GF-D8 (cell line): ENCODE measurements around the gene RAB11B.
A peak's percentile ranks its signal among the peaks of the same experiment; 100 is the strongest.
"Not testable (repeated sequence)": the region's sequence is repeated elsewhere in the genome, so short reads cannot be mapped to it uniquely, and the experiment has no call there.

Source experiments
- DNase-seq: peaks from one replicate; lab custom pipeline; 2025; lab: John Stamatoyannopoulos, UW

The RAB11B gene

GRCh38 chr19:8393871-8394250 is 3.7 kb downstream of the RAB11B start:
- no peak for DNase-seq

GRCh38 chr19:8395621-8396082 is 5.5 kb downstream of the RAB11B start:
- no peak for DNase-seq

GRCh38 chr19:8396185-8396562 is 6.0 kb downstream of the RAB11B start:
- no peak for DNase-seq

GRCh38 chr19:8396563-8397203 is 6.5 kb downstream of the RAB11B start:
- no peak for DNase-seq

- DNase-seq, result no peak
Measured at GRCh38 chr19:8397271-8397670, 7.1 kb downstream of the RAB11B start.

- DNase-seq, result no peak
Measured at GRCh38 chr19:8397746-8398310, 7.7 kb downstream of the RAB11B start.

GRCh38 chr19:8398311-8398771 is 8.2 kb downstream of the RAB11B start:
- no peak for DNase-seq

- no peak for DNase-seq
Measured at GRCh38 chr19:8399681-8400188, 9.6 kb downstream of the RAB11B start.

GRCh38 chr19:8401981-8402411 is 11.8 kb downstream of the RAB11B start:
- DNase-seq, result no peak

GRCh38 chr19:8403098-8403819 is 13.1 kb downstream of the RAB11B start:
- no peak for DNase-seq

GRCh38 chr19:8403820-8404109 is 13.6 kb downstream of the RAB11B start:
- no peak for DNase-seq

GRCh38 chr19:8404391-8405151 is 14.4 kb downstream of the RAB11B start:
- no peak for DNase-seq

GRCh38 chr19:8410718-8411117 is 20.6 kb downstream of the RAB11B start:
- not testable (repeated sequence) for DNase-seq

- peak; percentile 86 for DNase-seq
Measured at GRCh38 chr19:8412783-8413628, 22.8 kb downstream of the RAB11B start, which contains the start of gene MARCHF2. Gene MARCHF2, plus strand, starts transcription at chr19:8413305. Its CDS starts 8,536 bp downstream, at chr19:8421841.

GRCh38 chr19:8413629-8413995 is 23.5 kb downstream of the RAB11B start:
- no peak for DNase-seq

- DNase-seq, result no peak
Measured at GRCh38 chr19:8416796-8417195, 26.6 kb downstream of the RAB11B start.

- DNase-seq, result no peak
Measured at GRCh38 chr19:8421484-8422461, 31.6 kb downstream of the RAB11B start.

GRCh38 chr19:8423817-8424223 is 33.7 kb downstream of the RAB11B start:
- peak; percentile 53 for DNase-seq

- DNase-seq, result not testable (repeated sequence)
Measured at GRCh38 chr19:8425331-8425730, 35.2 kb downstream of the RAB11B start.

GRCh38 chr19:8426283-8426682 is 36.1 kb downstream of the RAB11B start:
- DNase-seq, result no peak
